NCI-H82 treated with DMSO at 0.1 percent for 48 hours (cell line): ENCODE measurements around the gene IVD.
A peak's percentile ranks its signal among the peaks of the same experiment; 100 is the strongest.

ENCODE experiments used
- DNase-seq: peaks from one replicate; lab custom pipeline; 2025; ENCODE audit not compliant: unreplicated experiment; lab: John Stamatoyannopoulos, UW

Gene IVD

DNA sequence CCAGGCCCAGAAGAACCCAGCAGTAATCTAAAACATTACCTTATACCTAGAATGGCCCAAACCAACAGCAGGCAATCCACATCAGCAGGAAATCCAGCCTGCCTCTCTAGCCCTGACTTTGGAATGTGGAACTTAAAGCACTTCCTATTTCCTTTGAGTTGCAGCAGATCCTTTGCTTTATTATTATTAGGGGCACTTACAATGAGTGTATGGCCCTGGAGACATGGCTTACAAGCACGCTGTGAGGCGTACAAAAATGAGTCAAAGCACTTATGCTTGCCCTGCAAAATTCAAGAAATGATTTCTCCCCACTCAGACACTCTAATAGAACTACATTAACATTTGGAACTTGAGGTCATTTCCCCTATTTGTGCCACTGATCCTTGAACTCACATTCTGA, 32.6 kb upstream of the IVD start:
- no peak for DNase-seq

DNA sequence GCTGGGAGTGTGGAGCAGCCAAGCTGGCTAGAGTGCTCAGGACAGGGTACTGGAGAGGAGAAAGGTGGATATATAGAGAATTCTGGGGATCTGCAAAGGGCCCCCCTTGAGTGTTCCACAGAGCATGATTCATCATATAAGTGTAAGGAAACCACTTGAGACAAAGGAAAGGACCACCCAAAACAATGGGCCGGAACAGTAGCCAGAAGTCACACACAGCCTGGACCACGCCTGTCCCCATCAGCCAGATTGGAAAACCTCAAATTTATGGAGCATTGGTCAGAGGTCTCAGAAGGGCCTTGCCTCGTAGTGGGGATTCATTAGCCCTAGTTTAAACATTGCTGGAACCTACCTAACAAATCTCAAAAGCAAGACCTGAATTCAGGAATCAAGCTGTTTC, 28.0 kb upstream of the IVD start:
- DNase-seq = no peak

DNA sequence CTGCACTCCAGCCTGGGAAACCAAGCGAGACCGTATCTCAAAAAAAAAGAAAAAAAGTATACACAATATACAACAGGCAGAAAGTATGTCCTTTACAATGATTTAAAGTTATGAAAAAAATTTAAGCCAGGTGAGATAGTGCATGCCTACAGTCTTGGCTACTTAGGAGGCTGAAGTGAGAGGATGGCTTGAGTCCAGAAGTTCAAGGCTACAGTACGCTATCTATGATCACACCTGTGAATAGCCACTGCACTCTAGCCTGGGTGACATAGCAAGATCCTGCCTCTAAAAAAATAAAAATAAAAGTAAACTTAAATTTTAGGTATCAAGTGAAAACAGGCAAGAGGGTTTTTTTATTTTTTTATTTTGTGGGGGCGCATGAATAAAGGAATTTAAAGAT, 26.2 kb upstream of the IVD start:
- DNase-seq = no peak

DNA sequence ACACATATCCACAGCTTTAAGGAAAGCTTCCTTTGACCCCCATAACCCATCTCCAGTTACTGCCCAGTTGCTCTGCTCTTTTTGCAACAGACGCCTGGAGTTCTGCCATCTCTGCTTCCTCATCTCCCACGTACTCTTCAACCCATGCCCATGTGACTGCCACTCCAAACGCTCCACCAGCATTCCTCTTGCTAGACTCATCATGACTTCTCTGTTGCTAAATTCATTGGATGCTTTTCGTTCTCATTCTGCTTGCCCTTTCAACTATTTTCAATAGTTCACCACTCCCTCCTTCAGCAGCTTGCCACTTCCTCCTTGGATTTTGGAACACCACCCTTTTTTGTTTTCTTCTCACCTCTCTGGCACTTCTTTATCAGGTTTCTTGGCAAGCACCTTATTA, 25.7 kb upstream of the IVD start:
- DNase-seq = no peak

DNA sequence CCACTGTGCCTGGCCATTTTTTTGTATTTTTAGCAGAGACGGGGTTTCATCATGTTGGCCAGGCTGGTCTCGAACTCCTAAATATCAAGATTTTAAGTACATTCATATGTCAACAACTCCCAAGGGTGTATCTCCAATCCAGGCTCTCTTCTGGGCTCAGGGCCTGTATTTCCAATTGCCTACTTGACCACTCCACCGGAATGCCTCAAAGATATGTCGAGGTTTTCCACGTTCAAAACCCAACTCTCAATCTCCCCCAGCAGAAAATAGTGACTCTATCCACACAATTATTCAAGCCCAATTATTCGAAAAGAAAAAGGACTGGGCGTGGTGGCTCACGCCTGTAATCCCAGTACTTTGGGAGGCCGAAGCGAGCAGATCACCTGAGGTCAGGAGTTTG, 25.0 kb upstream of the IVD start:
- no peak for DNase-seq

DNA sequence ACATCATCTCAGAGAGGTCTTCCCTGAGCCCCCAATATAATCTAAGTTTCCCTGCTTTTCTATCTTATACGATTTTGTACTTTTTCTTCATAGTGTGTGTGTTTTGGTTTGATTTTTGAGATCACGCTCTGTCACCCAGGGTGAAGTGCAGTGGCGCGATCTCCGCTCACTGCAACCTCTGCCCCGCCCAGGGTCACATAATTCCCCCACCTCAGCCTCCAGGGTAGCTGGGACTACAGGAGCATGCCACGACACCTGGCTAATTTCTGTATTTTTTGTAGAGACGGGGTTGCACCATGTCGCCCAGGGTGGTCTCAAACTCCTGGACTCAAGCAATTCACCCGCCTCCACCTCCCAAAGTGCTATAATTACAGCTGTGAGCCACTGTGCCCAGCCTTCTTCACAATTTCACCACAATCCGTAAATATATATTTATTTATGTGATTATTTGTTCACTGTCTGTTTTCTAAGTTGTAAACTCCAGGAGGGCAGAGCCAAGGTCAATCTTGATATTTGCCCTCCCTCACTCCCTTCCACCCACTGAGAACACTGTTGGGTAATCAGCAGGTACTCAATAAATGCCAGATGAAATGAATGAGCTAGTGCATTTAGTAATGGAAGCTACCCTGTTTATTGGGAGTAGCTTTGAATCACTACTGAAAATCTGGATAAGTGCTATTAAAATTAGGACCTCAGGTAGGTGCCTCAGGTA, 23.6 kb upstream of the IVD start:
- no peak for DNase-seq

DNA sequence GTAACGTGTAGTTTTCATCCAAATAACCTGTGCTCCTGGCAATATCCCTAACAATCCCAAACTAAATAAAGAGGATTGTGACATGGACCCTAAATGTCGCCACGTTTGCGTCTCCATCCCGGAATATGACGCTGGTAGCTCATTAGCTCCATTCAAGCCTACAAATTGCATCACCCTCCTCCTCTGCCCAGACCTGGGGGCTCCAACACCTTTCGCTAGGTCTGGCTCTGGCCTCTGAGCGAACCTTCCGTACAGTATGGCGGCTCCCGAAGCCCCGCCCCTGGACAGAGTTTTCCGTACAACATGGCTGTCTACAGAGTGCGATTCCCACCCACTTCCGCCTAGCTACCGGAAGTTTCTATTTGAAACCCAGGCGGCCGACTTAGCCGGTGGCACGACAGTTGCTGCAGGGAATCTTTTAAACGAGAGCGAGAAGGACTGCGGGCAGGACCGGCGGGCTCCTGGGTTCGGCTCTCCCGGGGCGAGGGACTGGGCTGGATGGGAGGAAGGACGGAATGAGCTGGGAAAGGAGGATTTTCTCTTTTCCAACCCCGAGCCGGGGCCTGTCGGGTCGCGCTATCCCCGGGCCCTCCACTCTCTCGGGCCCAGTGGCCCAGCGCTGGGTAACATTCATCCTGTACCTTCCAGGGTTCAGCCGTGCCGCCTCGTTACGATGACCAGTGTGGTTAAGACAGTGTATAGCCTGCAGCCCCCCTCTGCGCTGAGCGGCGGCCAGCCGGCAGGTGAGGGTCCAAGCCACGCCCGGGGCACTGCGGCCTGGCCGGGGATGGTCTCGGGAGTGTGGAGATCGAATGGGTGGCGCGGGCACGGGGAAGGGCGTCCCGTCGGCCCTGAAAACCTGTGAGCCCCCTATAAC, 22.8 kb upstream of the IVD start, which contains the start of gene KNSTRN:
Gene KNSTRN (plus strand): TSS at position 142 of the 877 bp plus-strand sequence. CDS start 115 bp downstream, at position 257.
- peak; percentile 89 for DNase-seq

DNA sequence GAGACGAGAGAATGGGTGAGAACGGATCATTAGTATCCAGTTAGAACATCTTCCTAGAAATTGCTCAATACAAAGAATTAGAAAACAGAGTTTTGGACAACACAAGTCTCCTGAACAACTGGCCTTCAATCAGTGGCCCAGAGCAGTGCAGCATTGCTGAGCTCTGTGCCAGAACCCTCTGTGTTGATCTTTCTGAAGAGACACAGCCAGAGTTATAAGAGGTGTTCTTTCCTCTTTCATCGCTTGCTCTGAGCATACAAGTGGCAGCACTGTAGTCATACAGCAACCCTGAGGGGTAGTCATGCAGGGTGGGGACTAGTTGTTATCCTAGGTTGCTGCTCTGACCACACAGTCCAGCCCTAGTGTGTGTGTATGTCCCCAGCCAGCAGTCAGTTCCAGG, 19.1 kb upstream of the IVD start:
- DNase-seq = no peak

DNA sequence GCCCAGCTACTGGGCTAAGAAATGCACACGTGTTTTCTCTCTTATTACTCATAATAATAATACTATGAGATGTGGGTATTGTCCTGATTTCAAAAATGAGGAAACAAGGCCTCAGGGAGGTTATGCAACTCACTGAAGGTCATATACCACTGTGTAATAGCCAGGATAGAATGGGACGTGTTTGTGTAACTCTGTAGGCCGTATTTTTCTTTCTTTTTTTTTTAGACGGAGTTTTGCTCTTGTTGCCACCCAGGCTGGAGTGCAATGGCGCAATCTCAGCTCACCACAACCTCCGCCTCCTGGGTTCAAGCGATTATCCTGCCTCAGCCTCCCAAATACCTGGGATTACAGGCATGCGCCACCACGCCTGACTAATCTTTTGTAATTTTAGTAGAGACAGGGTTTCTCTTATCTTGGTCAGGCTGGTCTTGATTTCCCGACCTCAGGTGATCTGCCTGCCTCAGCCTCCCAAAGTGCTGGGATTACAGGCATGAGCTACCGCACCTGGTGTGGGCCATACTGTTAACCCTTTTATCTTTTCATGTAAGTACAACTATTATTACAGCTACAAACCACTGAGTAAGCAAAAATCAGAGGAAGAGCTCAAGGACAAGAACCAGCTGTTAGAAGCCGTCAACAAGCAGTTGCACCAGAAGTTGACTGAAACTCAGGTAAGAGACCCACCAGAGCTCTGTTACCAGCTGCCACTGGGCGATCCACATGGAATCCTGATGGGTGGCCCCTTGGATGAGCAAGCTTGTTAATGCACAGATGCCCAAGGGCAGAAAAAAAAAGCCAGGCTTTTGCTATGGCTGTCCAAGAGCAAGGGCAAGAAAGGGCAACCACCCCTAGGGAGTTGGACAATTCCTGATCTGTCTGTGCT, 16.4 kb upstream of the IVD start:
- DNase-seq = no peak

DNA sequence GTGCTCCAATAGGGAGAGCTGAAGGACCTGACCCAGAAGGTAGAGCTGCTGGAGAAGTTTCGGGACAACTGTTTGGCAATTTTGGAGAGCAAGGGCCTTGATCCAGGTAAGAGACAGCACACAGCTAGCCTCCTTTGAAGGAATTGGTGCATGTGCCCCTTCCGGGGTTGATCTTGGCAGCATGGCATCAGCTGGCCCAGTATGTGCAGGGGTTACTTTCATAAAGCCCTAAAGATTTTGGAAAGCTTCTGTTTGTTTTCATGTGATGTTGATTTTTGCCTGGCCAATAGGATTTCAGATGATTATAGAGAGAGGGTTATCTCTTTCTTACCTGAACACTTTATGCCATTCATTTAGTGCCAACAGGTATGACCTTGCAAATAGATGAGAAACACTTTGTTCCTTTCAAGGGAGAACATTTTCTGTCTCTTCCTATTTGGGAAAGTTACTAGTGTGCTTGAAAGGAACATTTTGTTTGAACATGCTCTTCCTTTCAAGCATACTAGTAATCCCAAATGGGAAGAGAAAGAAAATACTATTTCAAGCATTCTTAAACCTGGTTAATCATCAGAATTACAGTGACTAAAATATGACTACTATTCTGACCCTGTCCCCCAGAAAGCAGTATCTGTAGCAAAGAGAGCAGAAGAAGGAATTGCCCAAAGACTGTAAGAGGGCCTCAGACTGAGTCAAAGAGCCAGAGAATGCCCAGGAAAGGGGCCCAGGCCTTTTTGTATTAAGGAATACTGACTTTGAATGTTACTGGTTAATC, 15.6 kb upstream of the IVD start:
- DNase-seq = no peak

DNA sequence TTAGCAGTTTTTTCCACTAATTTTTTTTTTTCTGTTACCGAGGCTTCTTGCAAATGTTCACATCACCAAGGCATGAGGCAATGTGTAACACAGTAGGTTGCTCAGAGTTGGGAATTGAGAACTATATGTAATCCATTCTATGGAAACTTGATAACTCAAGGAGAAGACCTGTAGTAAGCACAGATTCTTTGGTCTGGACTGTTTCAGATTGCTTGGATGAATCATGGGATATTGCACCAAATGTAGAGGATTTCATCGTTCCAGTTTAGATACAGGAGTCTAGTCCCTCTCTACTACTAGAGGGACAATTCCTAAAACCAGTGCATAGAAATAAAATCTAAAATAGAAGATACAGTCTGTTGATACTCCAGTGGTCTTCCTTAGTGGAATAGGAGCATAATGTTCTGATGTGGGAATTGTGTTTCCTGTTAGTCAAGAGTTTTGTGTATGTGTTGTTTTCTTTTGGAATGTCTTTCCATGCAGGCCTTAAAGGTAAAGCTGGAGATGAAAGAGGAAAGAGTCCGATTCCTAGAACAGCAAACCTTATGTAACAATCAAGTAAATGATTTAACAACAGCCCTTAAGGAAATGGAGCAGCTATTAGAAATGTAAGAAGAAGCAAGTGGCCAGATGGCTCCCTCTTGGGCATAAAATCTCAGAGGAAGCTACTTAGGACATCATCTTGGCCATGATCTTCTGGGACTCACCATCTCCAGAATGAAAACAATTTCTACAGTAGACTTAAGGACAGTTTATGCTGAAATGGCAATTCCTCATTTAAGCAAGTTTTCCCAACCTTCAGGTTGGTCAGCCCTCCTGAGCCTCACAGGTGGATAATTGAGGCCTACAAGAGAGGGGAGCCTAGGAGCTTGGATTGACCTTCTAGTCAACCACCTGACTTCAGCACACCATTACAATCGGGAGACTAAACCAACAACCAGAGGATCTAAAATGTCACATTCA, 12.3 kb upstream of the IVD start:
- DNase-seq = no peak

DNA sequence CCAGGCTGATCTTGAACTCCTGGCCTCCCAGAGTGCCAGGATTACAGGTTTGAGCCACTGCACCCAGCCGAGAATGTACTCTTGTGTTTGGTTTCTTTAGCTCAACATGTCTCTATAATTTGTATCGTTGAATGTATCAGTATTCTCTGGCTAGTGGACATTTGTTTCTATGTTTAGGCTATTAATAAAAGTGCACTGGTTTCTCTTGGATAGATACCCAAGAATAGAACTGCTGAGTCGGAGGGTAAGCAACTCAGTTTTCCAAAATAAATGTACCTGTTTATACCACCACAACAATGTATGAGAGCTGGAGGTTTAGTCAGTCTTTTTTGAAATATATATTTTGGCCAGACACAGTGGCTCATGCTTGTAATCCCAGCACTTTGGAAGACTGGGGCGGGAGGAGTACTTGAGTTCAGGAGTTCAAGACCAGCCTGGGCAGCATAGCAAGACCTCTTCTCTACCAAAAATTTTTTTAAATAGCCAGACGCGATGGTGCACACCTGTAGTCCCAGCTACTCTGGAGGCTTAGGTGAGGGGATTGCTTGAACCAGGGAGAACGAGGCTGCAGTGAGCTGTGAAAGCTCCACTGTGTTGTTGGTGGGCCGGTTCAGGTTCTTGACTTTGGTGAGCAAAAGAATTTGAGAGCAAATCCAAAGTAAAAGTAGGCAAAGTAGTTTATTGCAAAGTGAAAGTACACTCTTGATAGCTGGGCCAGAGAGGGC, 7.7 kb upstream of the IVD start:
- DNase-seq = no peak

DNA sequence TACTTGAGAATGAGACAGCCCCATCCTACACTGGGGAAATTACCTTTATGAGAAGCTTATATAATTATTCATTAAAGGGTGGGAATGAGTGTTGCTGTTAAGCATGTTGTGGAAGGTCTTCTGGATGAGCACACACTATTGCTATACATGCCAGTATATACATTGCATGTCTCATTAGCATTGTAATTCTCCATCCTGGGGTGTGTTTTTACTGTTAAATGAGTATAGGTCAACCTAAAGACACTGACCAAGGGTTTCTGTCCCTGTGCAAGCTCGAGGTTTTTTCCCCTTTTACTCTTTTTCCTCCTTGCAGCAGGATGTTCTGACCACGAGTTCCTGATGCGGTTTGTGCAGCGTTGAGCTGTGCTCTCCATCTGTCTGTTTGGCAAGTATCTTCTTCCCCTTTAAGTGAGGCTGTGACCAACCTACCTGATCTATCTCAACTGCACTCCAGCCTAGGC, 7.2 kb upstream of the IVD start:
- DNase-seq = no peak

DNA sequence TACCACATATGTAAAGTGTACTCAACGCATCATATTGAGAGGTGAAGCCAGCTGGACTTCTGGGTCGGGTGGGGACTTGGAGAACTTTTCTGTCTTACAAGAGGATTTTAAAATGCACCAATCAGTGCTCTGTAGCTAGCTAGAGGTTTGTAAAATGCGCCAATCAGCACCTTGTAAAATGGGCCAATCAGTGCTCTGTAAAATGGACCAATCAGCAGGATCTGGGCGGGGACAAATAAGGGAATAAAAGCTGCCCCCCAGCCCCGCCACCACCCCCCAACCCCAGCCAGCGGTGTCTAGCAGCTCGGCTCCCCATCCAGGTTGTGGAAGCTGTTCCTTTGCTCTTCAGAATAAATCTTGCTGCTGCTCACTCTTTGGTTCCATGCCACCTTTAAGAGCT, 6.2 kb upstream of the IVD start:
- DNase-seq = no peak

DNA sequence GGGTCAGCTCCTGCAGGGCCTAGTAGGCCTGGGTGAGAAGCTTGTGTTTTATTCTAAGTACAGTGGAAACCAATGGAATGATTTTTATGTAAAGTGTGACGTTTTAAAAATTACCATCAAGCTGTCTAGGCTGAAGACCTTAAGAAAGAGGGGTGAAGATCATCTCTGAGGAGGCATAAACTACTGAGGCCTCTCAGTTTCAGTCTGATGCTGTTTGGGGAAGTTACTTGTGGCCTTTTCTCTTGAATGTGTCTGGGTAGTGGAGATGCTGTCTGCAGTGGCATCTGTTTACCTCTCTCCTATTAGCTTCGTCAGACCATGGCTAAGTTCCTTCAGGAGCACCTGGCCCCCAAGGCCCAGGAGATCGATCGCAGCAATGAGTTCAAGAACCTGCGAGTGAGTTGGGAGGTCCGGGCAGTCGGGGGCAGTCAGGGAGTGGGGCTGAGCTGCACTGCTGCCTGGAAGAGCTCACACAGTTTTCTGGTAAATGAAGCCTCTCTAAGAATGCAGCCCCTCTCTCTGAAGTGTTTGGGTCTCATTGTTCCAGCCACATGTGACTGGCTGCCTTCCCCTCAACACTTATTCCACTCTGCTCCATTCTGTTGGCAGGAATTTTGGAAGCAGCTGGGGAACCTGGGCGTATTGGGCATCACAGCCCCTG, 1.9 kb downstream of the IVD start:
- no peak for DNase-seq

DNA sequence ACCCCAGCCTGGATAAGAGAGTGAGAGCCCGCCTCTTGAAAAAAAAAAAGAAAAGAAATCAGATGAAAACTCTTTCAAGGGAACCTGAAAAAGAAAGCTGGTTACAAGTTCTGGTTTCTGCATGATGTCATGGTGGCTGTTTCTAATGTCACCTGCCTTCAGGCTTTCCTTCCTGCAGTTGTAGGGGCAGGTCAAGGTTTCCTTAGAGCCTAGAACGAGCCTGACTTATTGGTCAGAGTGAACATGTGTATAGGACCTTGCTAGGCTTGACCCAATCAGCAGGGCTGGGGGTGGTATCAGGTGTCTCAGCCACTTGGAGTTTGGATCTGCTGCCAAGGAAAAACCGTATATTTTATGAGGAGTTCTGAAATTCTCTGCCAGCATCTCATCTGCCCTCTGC, 3.8 kb downstream of the IVD start:
- no peak for DNase-seq

DNA sequence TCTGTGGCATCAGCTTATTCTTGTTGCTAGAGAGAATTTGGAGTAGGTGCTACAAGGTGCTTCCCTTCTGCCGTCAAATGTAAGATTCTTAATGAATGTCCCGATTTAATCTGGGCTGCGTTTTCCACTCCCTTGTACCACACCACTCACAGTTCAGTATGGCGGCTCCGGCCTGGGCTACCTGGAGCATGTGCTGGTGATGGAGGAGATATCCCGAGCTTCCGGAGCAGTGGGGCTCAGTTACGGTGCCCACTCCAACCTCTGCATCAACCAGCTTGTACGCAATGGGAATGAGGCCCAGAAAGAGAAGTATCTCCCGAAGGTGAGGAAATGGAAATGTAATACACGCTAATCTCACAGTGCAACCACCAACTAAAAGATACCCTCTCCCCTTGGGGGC, 4.9 kb downstream of the IVD start:
- no peak for DNase-seq

DNA sequence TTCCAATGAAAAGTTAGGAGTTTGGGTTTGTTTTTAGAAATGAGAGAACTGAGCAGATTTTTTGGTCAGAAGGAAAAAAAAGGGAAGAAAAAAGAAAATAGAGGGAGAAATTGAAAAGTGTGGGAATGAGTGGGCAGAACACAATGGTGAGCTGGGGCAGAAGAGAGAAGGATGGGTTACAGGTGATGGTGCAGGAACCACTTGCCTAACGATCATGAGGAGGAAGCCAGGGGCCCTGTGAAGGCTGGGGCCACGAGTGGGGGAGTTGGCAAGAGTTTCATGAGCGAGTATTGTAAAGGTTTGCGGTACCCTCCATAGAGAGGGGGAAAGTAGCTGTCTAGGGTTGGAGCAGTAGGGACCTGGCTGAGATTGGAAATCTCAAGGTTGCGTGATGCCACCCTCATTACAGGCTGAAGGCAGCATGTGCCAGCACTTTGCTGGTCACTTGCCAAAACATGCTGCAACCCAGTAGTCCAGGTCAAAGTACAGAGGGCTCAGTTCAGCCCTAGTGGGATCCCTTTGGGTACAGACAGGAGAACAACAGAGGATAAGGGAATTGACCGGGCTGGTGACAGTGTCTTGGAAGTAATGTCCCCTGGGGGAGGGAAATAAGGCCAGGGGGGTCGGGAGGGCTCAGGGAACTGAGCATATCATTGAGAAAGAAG, 6.6 kb downstream of the IVD start:
- DNase-seq = no peak
